AG04449 (cell line): Measurements from ENCODE around the gene AXIN1.

Source experiments
- CTCF ChIA-PET: fragments of 350-600 bp; formaldehyde crosslinking; extraction: SDS; loops from one replicate; lab custom pipeline; 2021; ENCODE audit warnings: antibody characterized with exemption; lab: Yijun Ruan, JAX
- POLR2A ChIA-PET: fragments of 400-600, 350-600 bp; formaldehyde crosslinking; extraction: SDS; loops from one replicate; lab custom pipeline; 2020; ENCODE audit warnings: antibody characterized with exemption, inconsistent platforms; lab: Yijun Ruan, JAX
- DNase-seq: peaks from one replicate; pipeline ENCODE4 v3.0.0-alpha.2; 2010; ENCODE audit warnings: low read depth, low spot score
- H3K4me3 ChIP-seq: 2 replicates; pipeline ENCODE4 v1.5.1; 2011; ENCODE audit warnings: low read depth, mild to moderate bottlenecking, control low read depth, low read length
- CTCF ChIP-seq: IDR thresholded peaks from one replicate; pipeline ENCODE4 v1.5.1; 2011; ENCODE audit warnings: mild to moderate bottlenecking, moderate library complexity, low read length, control low read depth, inconsistent platforms; ENCODE audit not compliant: insufficient read depth; ENCODE audit errors: missing control alignments

Gene AXIN1

DNA sequence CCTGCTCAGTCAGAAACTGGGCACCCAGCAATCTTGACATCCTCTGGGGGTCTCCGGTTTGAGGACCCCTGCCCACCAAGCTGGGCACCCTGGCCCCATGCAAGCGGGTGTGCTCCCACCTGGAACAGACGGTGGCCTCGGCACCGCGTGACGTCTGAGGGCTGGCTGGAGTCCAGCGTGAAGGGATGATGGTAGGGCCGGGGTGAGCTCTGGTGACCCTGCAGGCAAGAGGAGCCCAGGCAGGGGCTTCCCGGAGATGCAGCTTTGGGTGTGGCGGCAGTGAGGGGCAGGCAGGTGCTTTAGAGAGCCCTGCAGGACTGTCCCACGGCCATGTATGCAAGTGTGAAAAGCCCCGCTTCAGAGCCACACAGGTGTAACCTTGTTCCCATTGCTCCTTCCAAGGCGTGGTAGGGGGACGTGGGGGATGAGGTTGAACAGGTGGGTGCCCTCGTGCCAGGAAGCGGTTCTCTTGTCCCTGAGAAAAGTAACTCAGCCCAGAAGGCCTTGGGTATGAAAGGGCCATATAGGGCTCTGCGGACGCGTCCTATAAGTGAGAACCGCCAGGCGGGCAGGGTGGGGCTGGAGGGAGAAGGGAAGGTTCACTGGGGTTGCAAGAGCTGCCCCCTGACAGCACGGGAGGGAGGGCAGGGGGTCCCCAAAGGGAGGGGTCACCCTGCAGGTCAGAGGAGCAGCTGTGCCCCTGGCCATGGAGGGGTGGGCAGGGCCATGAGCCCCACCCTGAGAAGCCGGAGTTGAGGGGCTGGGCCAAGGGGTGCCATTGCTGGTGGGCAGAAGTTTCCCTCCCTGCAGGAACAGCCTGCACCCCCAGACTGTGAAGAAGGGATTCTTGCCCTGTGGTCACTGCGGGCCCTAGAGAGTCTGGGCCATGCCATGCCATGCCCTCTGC is 86.0 kb downstream of the AXIN1 start:
- no peak overlapping the region for H3K4me3 ChIP-seq
- TF ChIP-seq CTCF, result no peak
- no peak for DNase-seq
- CTCF ChIA-PET, result no interaction called here
- POLR2A ChIA-PET, result no interaction called here

GRCh38 chr16:265711-266110 is 86.8 kb downstream of the AXIN1 start:
- ChIA-PET POLR2A (interaction anchor here (0.6 kb wide), 1 partner anchor 10 kb away, joined by 3 read pairs; no protein-coding TSS in a partner anchor), CTCF (no interaction called here)
- TF ChIP-seq CTCF, result no peak
- no peak for DNase-seq
- H3K4me3 ChIP-seq, result no peak overlapping the region

DNA sequence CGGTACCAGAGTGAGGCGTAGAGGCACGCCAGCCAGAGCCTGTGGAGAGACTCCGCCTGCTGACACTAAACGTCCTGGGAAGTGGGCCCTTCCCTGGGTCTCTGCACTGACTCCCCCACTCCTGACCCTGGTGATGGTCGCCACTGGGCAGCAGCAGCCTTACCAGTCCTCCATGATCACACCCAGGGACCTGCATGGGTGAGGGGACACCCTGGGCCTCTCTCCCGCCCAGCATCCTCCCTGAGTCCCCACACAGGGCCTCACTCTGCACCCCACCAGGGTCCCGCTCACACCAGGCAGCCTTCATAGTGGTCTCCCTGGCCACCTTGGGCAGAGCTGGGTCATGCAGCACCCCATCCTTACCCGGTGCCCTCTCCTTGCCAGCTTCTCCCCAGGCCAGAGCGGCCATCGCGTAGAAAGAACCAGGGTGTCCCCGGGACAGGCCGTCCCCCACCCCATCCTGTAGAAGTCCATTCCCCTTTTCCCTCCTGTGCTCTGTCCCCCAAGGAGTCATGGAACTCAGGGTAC is 87.5 kb downstream of the AXIN1 start:
- ChIA-PET CTCF (no interaction called here), POLR2A (interaction anchor here (0.6 kb wide), 1 partner anchor 10 kb away, joined by 3 read pairs; no protein-coding TSS in a partner anchor)
- DNase-seq, result no peak
- H3K4me3 ChIP-seq, result no peak overlapping the region
- TF ChIP-seq CTCF, result no peak

DNA sequence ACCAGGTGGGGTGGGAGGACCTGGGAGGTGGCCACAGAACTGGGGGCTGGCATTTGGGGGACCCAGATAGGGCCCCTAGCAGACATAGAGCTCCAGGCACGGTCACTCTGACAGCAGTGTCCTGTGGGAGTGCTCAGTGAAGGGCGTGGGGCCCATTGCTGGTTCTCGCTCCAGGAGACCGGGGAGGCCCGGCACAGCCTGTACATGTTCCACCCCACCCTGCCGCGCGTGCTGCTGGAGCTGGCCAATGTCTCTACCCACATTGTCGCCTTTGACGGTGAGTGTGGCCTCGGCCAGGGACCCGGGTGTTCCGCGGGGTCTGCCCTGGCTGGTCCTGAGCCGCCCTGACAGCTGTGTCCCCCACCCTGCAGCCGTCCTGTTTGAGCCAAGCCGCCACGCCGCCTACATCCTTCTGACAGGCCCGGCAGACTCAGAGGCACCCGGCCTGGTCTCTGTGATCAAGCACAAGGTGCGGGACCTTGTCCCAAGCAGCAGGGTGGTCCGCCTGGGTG is 88.0 kb downstream of the AXIN1 start:
- no peak for DNase-seq
- ChIA-PET CTCF (no interaction called here), POLR2A (no interaction called here)
- no peak for TF ChIP-seq CTCF
- no peak overlapping the region for H3K4me3 ChIP-seq

DNA sequence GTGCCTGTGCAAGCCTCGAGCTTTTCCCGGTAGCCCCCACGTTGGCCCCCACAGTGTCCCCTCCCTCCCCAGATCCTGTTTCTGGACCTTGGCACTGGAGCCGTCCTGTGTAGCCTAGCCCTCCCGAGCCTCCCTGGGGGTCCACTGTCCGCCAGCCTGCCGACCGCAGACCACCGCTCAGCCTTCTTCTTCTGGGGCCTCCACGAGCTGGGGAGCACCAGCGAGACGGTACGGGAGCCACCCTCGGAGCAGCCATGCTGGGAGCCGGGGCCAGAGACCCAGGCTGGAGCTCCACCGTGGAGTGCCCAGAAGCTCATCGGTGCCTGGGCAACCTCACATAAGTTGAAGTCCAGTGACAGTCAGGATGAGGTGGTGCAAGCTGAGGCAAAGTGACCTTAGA is 88.6 kb downstream of the AXIN1 start:
- POLR2A ChIA-PET, result no interaction called here

More for the DNA sequence above, 88.6 kb downstream of the AXIN1 start:
- no peak for TF ChIP-seq CTCF
- CTCF ChIA-PET, result no interaction called here
- no peak overlapping the region for H3K4me3 ChIP-seq
- no peak for DNase-seq
